Thymus (tissue), 11 donors: ENCODE results near the gene LPP. TPM values are rescaled to one million over a fixed set of nuclear protein-coding genes. Genes with fewer than 3 reads are reported as not detected.
"Not testable (repeated sequence)": the region's sequence is repeated elsewhere in the genome, so short reads cannot be mapped to it uniquely, and the experiment has no call there.

Source experiments
- DNase-seq, 9 donors: peaks; one replicate each; pipeline ENCODE4 v3.0.0-alpha.2; 2013; ENCODE audit warnings: low spot score in 9 of 9, low read depth in 6 of 9, missing footprints in 1 of 9
- H3K27ac ChIP-seq, 2 donors: one replicate each; pipeline ENCODE4 v1.5.1; 2013; ENCODE audit warnings: control low read depth in 1 of 2, low read depth in 1 of 2, low read length in 1 of 2, mild to moderate bottlenecking in 1 of 2, moderate library complexity in 1 of 2
- H3K27me3 ChIP-seq, 2 donors: one replicate each; pipeline ENCODE4 v1.5.1; 2013; ENCODE audit warnings: low read length in 1 of 2; ENCODE audit not compliant: control insufficient read depth in 2 of 2, insufficient read depth in 1 of 2
- H3K36me3 ChIP-seq, 2 donors: one replicate each; pipeline ENCODE4 v1.5.1; 2013; ENCODE audit warnings: low read length in 1 of 2, mild to moderate bottlenecking in 1 of 2, moderate library complexity in 1 of 2; ENCODE audit not compliant: control insufficient read depth in 2 of 2, insufficient read depth in 2 of 2
- H3K4me1 ChIP-seq, 2 donors: one replicate each; pipeline ENCODE4 v1.5.1; 2013; ENCODE audit warnings: low read length in 2 of 2; ENCODE audit not compliant: control insufficient read depth in 2 of 2, insufficient read depth in 2 of 2
- H3K4me3 ChIP-seq, 2 donors: one replicate each; pipeline ENCODE4 v1.5.1; 2013; ENCODE audit warnings: low read length in 2 of 2, control low read depth in 1 of 2, mild to moderate bottlenecking in 1 of 2
- H3K9me3 ChIP-seq, 2 donors: one replicate each; pipeline ENCODE4 v1.5.1; 2013; ENCODE audit warnings: low read length in 1 of 2, mild to moderate bottlenecking in 1 of 2; ENCODE audit not compliant: control insufficient read depth in 2 of 2, insufficient read depth in 1 of 2
- WGBS: extraction: QIAGEN DNeasy Blood & Tissue Kit; methylation state at CpG from one replicate; pipeline ENCODE4 v1.1.7; 2013; 5-methylcytosine and 5-hydroxymethylcytosine counted together
- polyA plus RNA-seq: library from polyadenylated mRNA; stranded (reverse); fragments of 200-250 nt; gene quantifications from one replicate; pipeline ENCODE4 v1.2.3, GENCODE V29; 2013
- total RNA-seq: library from RNA; stranded (reverse); fragments of 120-200 nt; gene quantifications from one replicate; pipeline ENCODE4 v1.2.4, GENCODE V29; 2013
- donor health status: healthy.

The LPP gene
- total and polyA plus RNA-seq, 2 donors, result 6.5 to 9.2 TPM

DNA sequence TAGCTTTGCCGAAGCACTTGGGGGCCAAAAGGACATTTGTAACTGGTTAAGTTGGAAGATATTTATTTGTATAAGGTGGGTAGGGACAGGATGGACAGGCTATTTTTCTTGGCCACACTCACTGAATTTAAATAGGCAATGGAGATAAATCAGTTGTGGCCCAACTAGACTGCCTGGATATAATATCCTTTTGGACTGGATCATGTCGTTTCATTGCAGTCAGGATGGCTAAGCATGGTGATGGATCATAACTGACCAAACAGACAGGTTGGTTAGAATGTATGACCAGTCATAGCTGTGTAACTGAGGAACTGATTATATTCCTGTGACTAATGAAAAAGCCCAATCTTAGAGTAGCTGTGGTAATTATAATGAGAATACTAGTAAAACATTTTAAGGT is 284.0 kb downstream of the LPP start:
- DNase-seq, result no peak
- Histone ChIP-seq H3K9me3 (no peaks in the 10 kb centered on the region), H3K4me3 (no peak overlapping the region), H3K27ac (no peak overlapping the region), H3K4me1 (peaks cover 0 to 3% of the 10 kb centered on the region in 2 donors), H3K36me3 (no peaks in the 10 kb centered on the region), H3K27me3 (no peaks in the 10 kb centered on the region)
- WGBS, result 98% methylated on average over 2 of the region's 2 CpGs

DNA sequence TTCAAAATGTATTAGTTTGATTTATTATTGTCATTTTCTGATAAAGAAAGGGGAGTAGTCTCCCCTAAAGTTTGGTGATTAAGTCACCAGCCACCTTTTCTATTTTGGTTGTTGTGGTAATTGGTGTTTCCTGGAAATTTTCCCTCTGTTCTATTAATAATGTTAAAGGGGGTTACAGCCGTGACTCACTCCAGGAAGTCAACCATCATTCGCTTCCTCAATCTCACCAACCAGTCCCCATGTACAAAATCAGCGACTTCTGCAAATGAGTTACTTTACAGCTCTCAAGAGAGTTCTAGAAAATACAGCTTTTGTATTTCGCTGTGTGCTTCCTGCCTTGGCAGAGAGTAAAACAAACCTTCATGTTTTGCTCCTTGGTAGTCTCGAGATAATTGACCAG is 285.1 kb downstream of the LPP start:
- Histone ChIP-seq H3K36me3 (no peaks in the 10 kb centered on the region), H3K4me1 (peaks cover 0 to 3% of the 10 kb centered on the region in 2 donors), H3K27me3 (no peaks in the 10 kb centered on the region), H3K4me3 (no peak overlapping the region), H3K27ac (peak overlapping the region; percentile 32 to 50), H3K9me3 (no peaks in the 10 kb centered on the region)
- DNase-seq, result peak in 7 of 9 donors; percentile 18 to 66 (median 29)
- whole genome bisulfite sequencing, result 19% methylated on average over 5 of the region's 5 CpGs

DNA sequence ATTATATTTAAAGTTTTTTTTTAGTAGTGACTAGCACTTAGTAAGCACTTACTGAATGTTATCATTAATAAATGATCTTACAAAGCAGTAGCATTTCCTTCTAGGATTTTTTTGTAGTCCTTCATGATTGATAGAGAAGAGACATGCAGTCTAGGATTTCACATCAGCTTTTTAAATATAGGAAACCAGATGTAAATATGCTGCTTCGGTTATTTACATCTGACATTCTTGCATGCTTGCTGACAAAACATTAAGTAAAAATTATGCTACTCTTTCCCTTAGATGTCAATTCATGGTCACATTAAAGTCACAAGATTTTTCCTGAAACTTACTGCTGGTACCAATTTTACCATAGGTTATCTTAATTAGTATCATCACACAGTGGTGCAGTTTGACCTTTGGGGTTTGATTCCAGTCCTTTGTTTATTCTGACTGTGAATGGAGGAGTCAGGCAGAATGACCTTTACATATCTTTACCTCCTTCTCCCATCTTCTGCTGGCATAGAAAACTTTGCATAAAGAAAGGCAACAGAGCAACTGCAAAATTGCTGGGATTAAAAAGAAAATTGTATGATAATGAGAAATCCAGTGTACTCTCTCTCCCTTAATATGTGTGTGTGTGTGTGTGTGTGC is 286.5 kb downstream of the LPP start:
- H3K9me3 ChIP-seq, result no peaks in the 10 kb centered on the region
- H3K27ac ChIP-seq, result no peak overlapping the region
- 93% methylated on average over 1 of the region's 1 CpG for WGBS

DNA sequence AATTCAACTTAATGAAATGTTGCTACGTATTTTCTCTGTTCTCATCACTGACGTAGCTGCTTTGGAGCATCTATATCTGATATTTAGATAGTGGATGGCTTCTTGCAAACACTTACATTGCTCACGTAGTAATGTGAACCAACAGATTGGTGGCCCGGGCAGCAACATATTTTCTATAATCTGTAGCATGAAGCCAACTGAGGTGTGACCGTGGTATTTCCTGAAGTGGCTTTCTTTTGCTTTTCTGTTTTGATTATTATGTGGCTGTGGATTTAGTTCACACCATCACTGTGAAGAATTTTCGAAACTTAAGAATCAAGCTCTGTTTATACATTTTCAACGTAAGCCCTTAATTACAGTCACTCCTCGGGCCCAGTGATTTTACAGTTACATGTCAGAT is 288.5 kb downstream of the LPP start:
- Histone ChIP-seq H3K27ac (no peak overlapping the region), H3K9me3 (no peaks in the 10 kb centered on the region), H3K27me3 (no peaks in the 10 kb centered on the region), H3K4me1 (peaks cover 4 to 10% of the 10 kb centered on the region in 2 donors), H3K36me3 (no peaks in the 10 kb centered on the region), H3K4me3 (no peak overlapping the region)
- WGBS, result 96% methylated on average over 8 of the region's 8 CpGs
- no peak for DNase-seq

More for the DNA sequence above, 286.5 kb downstream of the LPP start:
- Histone ChIP-seq H3K27me3 (no peaks in the 10 kb centered on the region), H3K36me3 (no peaks in the 10 kb centered on the region), H3K4me3 (no peak overlapping the region), H3K4me1 (peaks cover 0 to 3% of the 10 kb centered on the region in 2 donors)
- DNase-seq, result no peak

DNA sequence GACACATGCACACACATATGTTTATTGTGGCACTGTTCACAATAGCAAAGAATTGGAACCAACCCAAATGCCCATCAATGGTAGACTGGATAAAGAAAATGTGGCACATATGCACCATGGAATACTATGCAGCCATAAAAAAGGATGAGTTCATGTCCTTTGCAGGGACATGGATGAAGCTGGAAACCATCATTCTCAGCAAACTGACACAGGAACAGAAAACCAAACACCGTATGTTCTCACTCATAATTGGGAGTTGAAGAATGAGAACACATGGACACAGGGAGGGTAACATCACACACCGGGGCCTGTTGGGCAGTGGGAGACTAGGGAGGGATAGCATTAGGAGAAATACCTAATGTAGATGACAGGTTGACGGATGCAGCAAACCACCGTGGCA is 291.2 kb downstream of the LPP start:
- H3K27me3 ChIP-seq, H3K4me3 ChIP-seq, H3K4me1 ChIP-seq, H3K36me3 ChIP-seq, H3K9me3 ChIP-seq, DNase-seq, H3K27ac ChIP-seq: not testable (repeated sequence)
- over 99% methylated on average over 4 of the region's 4 CpGs for WGBS

DNA sequence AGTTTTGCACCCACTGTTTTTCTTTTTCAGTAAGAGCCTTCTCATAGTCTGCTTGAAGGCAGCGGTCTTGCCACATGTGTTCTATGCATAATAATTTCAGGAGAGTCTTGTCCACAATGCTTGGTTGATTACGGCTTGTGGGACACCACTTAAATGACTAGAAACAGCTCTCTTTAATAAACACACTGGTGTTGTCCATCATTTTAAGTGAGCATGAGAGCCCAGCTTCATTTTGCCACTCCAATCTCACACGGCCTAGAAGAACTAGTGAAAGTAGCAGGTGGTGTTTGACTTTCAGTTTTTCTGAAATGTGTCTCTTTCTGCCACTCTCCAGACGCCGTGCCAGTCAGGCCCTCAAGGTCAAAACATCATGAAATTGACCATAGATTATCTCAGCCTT is 292.1 kb downstream of the LPP start:
- peak in 1 of 9 donors; percentile 28 for DNase-seq
- Histone ChIP-seq H3K27me3 (no peaks in the 10 kb centered on the region), H3K4me1 (peaks cover 4 to 6% of the 10 kb centered on the region in 2 donors), H3K9me3 (no peaks in the 10 kb centered on the region), H3K36me3 (no peaks in the 10 kb centered on the region), H3K4me3 (no peak overlapping the region), H3K27ac (no peak overlapping the region)
- 79% methylated on average over 5 of the region's 5 CpGs for WGBS

DNA sequence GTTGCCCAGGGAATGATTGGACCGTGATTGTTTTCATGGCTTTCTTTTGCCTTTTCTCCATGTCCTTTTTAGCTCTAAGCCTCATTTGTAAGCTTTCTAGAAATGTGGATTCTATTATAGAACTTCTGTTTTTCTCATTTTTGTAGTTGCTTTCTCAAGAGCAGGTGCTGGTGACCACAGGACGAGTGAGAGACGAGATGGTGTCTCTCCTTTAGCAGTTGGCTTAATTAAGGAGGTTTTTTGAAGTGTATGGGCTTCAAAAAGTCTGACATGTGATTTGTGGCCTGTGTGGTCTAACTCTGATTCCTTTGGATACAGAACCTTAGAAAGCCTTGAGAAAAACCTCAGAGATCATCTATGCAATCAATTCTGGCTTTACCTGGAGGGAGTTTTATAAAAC is 292.8 kb downstream of the LPP start:
- DNase-seq, result peak in 2 of 9 donors; percentile 15 to 45
- no peak overlapping the region for H3K4me3 ChIP-seq
- 34% methylated on average over 3 of the region's 3 CpGs for WGBS
- H3K27ac ChIP-seq, result no peak overlapping the region
- peaks cover 4 to 6% of the 10 kb centered on the region in 2 donors for H3K4me1 ChIP-seq
- H3K9me3 ChIP-seq, result no peaks in the 10 kb centered on the region
- no peaks in the 10 kb centered on the region for H3K36me3 ChIP-seq
- H3K27me3 ChIP-seq, result no peaks in the 10 kb centered on the region

DNA sequence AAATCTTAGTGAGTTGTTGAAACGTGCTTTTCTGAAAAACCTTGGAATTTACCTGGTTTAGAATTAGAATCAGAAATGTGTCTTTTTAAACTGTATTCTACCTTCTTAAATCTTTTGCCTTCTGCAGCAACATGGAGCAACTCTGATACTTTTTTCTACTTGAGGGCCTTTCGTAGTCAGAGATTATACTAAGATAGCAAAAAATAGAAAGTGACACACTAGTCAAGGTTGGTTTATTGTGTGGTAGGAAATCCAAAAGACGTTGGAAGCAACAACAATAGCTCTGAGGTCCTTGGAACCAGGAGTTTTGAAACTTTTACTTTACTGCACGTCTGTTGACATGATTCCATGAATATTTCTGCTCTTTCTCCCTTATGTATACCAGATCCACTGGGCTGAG is 294.9 kb downstream of the LPP start:
- DNase-seq, result no peak
- Histone ChIP-seq H3K4me1 (peaks cover 4 to 6% of the 10 kb centered on the region in 2 donors), H3K27ac (no peak overlapping the region), H3K27me3 (no peaks in the 10 kb centered on the region), H3K9me3 (no peaks in the 10 kb centered on the region), H3K4me3 (no peak overlapping the region), H3K36me3 (no peaks in the 10 kb centered on the region)
- WGBS, result 97% methylated on average over 4 of the region's 4 CpGs

DNA sequence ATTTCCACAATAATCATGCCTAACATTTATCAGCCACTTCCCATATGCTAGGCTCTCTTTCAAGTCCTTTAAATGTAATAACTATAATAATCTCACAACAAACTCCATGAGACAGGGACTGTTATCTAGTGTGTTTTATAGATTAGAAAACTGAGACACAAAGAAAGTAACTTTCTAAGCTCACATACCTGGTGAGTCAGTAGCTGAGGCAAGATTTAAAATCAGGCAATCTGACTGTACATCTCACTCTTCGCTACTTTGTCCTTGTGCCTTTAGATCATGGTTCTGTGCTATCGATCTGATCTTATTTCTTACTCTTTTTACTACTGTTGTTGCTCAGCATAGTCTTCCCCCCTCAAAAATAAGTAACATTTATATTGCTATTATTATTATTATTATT is 295.5 kb downstream of the LPP start:
- H3K4me3 ChIP-seq, result no peak overlapping the region
- H3K27me3 ChIP-seq, result no peaks in the 10 kb centered on the region
- DNase-seq, result no peak
- no peaks in the 10 kb centered on the region for H3K9me3 ChIP-seq
- no peak overlapping the region for H3K27ac ChIP-seq
- WGBS, result 97% methylated on average over 2 of the region's 2 CpGs
- no peaks in the 10 kb centered on the region for H3K36me3 ChIP-seq
- peaks cover 4 to 6% of the 10 kb centered on the region in 2 donors for H3K4me1 ChIP-seq
